Uterus (tissue), 2 donors: ENCODE data around the gene CCL16.

Source experiments
- POLR2A ChIP-seq, 2 donors: fragments of 450-650 bp; IDR thresholded peaks; one replicate each; pipeline ENCODE4 v1.6.1; 2016; ENCODE audit warnings: antibody characterized with exemption in 2 of 2, mild to moderate bottlenecking in 1 of 2, moderate library complexity in 1 of 2
- TF ChIP-seq, protein P1 (sequence below), 4 experiments: fragments of 200-600 bp in 2 of 4; fragments of 450-650 bp in 2 of 4; sonication (generic) in 2 of 4; IDR thresholded peaks; one replicate each; pipeline ENCODE4 v1.5.1; 2016 to 2019; ENCODE audit warnings: antibody characterized with exemption in 4 of 4, mild to moderate bottlenecking in 2 of 4, moderate library complexity in 1 of 4

DNA sequence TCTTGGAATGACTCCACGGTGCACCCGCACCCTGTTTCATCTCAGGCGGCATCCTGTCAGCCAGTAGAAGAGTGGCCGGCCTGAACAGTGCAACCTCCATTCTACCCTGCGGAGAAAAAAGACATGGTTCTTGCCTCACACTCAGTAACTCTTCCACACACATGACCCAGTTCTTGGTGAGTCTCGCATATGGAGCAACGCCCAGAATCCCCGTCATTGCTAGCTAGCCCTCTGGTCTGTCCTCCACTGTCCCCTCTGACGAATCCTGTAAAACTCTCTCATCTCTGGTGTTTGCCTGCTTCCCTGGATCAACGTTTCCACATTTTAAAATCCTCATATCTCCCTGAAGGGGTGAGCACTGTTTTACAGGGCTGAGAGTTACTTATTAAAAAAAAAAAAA is 46.5 kb downstream of the CCL16 start:
- TF ChIP-seq POLR2A (IDR thresholded peaks at IDR 0.05), result no peak
- TF ChIP-seq, protein P1, sequence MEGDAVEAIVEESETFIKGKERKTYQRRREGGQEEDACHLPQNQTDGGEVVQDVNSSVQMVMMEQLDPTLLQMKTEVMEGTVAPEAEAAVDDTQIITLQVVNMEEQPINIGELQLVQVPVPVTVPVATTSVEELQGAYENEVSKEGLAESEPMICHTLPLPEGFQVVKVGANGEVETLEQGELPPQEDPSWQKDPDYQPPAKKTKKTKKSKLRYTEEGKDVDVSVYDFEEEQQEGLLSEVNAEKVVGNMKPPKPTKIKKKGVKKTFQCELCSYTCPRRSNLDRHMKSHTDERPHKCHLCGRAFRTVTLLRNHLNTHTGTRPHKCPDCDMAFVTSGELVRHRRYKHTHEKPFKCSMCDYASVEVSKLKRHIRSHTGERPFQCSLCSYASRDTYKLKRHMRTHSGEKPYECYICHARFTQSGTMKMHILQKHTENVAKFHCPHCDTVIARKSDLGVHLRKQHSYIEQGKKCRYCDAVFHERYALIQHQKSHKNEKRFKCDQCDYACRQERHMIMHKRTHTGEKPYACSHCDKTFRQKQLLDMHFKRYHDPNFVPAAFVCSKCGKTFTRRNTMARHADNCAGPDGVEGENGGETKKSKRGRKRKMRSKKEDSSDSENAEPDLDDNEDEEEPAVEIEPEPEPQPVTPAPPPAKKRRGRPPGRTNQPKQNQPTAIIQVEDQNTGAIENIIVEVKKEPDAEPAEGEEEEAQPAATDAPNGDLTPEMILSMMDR (IDR thresholded peaks at IDR 0.05), result no peak
